ENCODE measurements around the gene IGSF9B.

DNA sequence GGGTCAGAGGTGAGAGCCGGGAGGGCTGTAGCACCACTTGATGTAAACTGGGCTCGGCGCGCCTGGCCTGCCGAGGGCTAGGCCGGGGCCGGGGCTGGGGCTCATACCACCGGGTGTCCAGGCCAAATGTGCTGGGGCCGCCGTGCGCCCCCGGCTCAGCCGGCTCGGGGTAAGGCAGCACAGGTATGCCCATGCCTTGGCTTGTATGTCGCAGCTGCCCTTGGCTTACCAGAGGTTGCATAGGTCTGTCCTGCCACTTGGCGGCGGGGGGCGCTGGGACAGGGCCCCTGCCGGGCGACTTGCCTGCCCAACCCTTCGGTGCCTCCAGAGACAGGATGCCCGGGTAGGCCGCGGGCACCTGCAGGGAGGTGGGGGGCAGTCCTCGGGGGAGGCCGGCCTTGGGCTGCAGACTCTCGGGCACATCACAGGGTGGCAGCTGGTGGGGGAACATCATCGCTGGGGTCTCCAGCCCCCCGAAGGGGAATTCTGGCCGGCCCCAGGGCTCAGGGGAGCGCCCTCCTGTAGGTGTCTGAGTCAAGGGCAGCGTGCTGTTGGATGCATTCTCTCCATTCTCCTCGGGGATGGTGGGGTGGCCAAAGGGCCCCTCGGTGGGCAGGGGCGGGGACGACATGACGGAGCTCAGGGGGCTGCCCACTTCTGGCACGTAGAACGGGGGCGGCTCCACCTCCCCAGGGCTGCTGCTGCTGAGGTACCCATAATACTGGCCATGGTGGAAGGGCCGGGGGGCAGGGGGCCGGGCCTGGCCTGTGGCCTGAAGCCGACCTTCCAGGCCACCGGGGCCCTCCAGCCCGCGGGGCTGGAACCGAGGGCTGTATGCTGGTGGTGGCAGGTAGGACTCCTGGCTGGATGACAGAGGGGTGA is 36.4 kb downstream of the IGSF9B start:
- TF ChIP-seq, protein P1, sequence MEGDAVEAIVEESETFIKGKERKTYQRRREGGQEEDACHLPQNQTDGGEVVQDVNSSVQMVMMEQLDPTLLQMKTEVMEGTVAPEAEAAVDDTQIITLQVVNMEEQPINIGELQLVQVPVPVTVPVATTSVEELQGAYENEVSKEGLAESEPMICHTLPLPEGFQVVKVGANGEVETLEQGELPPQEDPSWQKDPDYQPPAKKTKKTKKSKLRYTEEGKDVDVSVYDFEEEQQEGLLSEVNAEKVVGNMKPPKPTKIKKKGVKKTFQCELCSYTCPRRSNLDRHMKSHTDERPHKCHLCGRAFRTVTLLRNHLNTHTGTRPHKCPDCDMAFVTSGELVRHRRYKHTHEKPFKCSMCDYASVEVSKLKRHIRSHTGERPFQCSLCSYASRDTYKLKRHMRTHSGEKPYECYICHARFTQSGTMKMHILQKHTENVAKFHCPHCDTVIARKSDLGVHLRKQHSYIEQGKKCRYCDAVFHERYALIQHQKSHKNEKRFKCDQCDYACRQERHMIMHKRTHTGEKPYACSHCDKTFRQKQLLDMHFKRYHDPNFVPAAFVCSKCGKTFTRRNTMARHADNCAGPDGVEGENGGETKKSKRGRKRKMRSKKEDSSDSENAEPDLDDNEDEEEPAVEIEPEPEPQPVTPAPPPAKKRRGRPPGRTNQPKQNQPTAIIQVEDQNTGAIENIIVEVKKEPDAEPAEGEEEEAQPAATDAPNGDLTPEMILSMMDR (IDR thresholded peaks at IDR 0.05) = no peak
- TF ChIP-seq EP300 (IDR thresholded peaks at IDR 0.05) = no peak
- no peak for TF ChIP-seq POLR2AphosphoS5 (IDR thresholded peaks at IDR 0.05)
- no peak for TF ChIP-seq POLR2A (IDR thresholded peaks at IDR 0.05)

Data from gastroesophageal sphincter (tissue), 3 donors.